Measurements from ENCODE around the gene FRMPD1.

The FRMPD1 gene

DNA sequence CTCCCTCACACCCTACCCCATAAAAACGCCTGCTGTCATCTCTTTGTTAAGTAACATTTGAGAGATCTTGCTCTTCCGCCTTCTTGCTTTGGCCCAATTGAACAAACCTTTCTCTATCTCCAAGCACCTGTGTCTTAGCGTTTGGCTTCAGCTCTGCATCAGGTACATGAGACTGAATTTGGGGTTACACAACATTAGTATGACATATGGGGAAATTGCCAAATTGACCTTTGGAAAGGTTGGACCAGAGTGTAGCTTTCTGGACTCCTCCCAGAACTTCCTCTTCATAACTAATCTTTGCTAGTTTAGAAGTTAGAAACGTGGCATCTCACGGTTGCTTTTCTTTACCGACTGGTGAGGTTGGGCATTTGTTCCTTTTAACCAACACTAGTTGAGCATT, 137.6 kb downstream of the FRMPD1 start:
- DNase-seq = no peak

DNA sequence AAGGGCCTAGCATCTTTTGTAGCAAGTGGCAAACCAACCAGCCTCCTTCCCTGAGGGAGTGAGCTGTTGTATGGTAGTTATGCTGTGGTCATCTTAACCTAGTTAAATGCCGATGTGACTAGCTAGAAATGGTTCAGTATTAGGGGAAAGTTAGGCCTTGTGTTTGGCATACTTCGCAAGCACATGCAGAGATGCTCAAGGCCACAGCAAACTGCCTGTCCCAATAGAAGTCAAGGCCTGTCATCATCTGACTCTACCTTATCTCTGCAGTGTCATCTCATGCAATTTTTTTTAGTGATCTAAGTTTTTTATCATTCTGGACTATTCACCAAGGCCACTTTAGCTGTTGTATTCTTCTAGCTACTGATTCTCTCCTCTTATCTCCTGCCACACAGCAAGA, 139.3 kb downstream of the FRMPD1 start:
- no peak for DNase-seq

DNA sequence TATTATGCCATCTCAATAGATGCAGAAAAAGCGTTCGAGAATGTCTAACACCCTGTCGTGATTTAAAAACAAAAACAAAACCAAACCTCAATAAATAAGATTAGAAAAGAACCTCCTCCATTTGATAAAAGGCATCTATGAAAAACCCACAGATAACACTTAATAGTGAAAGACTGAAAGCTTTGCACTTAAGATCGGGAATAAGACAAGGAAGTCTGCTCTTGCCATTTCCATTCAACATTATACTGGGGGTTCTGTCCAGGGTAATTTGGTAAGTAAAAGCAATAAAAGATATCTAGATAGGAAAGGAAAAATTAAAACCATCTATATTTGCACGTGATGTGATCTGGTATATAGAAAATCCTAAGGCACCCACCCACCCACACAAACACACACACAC, 141.4 kb downstream of the FRMPD1 start:
- no peak for DNase-seq

DNA sequence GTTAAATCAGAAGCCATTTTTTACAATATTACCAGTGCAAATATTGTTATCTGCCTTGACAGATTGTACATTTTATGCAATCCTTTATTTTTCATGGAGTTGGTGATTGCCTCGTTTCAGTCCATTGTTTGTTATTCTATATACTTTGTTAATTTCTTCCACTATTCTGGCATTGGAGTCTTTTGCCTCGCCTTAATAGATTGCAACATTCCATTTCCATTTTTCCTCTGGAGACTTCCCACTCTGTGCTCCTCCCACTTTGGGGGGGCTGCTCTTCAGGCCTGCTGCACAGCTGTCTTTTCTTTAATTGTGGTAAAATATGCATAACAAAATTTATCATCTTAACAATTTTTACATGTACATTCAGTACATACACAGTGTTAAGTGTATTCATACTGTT, 145.5 kb downstream of the FRMPD1 start:
- DNase-seq = no peak

All from NCI-H510A treated with DMSO at 0.1 percent for 48 hours (cell line).